ENCODE results near the gene DYTN. TPM values are rescaled to one million over a fixed set of nuclear protein-coding genes. Genes with fewer than 3 reads are reported as not detected.

Gene DYTN
- total RNA-seq, 1 donor from 2014 or later, result not detected

DNA sequence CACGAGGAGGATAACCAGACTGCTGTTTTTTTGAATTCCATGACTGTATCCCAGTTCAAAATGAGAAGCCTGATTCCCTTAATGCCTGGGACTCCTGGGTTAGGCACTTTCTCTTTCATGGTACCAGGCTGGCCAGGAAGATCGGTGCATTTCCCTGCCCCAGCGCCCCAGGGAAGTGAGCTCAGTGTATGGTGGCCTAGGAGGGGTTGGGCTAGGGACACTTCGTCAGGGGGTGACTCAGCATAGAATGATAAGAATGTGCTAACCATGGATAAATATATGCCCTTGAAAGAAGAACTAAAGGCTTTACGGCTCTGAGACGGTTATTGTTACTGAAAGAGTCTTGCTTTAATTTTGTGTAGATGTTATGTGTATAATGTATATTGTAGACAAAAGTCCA lies 103.4 kb downstream of the DYTN start:
- Histone ChIP-seq H3K9me3 (no peaks in the 10 kb centered on the region), H3K4me3 (no peak overlapping the region), H3K36me3 (no peaks in the 10 kb centered on the region), H3K4me1 (no peaks in the 10 kb centered on the region), H3K27ac (no peak overlapping the region), H3K27me3 (no peaks in the 10 kb centered on the region)
- intact Hi-C loops (cut with DNase I), result no loop called here
- DNase-seq (ENCODE audit: low spot score in 2 of 2), result no peak
- TF ChIP-seq, protein P1, sequence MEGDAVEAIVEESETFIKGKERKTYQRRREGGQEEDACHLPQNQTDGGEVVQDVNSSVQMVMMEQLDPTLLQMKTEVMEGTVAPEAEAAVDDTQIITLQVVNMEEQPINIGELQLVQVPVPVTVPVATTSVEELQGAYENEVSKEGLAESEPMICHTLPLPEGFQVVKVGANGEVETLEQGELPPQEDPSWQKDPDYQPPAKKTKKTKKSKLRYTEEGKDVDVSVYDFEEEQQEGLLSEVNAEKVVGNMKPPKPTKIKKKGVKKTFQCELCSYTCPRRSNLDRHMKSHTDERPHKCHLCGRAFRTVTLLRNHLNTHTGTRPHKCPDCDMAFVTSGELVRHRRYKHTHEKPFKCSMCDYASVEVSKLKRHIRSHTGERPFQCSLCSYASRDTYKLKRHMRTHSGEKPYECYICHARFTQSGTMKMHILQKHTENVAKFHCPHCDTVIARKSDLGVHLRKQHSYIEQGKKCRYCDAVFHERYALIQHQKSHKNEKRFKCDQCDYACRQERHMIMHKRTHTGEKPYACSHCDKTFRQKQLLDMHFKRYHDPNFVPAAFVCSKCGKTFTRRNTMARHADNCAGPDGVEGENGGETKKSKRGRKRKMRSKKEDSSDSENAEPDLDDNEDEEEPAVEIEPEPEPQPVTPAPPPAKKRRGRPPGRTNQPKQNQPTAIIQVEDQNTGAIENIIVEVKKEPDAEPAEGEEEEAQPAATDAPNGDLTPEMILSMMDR (IDR thresholded peaks at IDR 0.05), result no peak

DNA sequence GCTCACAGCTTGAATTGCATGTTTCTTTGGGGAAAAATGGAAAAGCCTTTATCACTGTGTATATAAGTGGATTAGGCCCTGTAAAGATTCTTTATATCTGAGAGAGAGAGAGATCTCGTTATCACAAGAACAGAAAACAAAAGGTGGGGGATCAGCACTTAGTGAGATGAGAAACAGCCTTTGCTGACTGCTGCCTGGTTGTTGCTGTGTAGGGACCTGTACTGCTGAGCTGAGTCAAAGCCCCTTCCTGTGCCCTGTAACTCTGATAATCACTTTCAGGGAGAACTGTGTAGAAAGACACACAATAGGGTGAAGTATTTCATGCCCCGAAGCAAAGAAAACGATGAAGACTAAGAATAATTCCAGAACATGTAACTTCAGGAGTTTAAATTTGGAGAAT lies 106.5 kb downstream of the DYTN start:
- H3K4me1 ChIP-seq, result no peaks in the 10 kb centered on the region
- no peak for DNase-seq (ENCODE audit: low spot score in 2 of 2)
- H3K4me3 ChIP-seq, result no peak overlapping the region
- no peak overlapping the region for H3K27ac ChIP-seq
- no peaks in the 10 kb centered on the region for H3K9me3 ChIP-seq
- TF ChIP-seq, protein P1 (IDR thresholded peaks at IDR 0.05), result no peak
- no peaks in the 10 kb centered on the region for H3K36me3 ChIP-seq
- no peaks in the 10 kb centered on the region for H3K27me3 ChIP-seq
- intact Hi-C loops (cut with DNase I), result no loop called here

DNA sequence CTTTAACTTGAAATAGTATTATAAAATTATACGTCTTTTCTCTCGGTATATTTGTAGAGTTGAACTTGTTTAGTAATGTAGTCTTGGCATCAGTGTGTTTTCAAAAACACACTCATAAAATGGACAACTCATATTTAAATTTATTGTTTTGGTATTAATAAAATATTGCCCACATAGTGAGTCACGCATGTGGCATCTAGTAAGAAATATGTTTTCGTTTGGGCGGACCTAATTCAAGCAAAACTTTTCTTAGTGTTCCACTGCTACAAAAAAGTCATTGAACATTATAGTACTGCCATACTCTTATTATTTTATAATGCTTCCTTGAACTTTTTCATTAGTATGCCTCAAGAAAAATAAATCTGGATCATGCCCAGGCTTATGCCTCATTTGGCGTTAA lies 107.0 kb downstream of the DYTN start:
- no peak for DNase-seq (ENCODE audit: low spot score in 2 of 2)
- TF ChIP-seq, protein P1 (IDR thresholded peaks at IDR 0.05), result no peak
- H3K36me3 ChIP-seq, result no peaks in the 10 kb centered on the region
- H3K27ac ChIP-seq, result no peak overlapping the region
- H3K4me1 ChIP-seq, result no peaks in the 10 kb centered on the region
- intact Hi-C loops (cut with DNase I), result no loop called here
- H3K9me3 ChIP-seq, result no peaks in the 10 kb centered on the region
- H3K27me3 ChIP-seq, result no peaks in the 10 kb centered on the region
- no peak overlapping the region for H3K4me3 ChIP-seq

DNA sequence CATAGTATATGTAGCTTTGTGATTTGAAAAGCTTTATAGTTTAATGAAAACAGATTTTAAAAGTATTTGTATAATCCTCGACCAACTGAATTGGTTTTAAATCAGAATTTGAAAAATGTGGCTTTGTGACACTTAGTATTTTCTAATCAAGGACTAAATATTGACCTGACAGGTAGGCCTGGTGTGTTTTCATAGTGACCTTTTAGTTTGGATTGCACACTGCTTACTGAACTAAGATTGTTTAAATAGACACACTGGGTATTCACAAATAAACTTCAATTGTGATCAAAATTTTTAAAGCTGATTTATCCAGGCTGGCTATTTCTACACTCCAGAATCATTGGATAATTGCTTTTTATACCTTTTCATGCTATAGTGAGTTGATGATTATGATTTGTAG lies 107.7 kb downstream of the DYTN start:
- no peaks in the 10 kb centered on the region for H3K4me1 ChIP-seq
- no peak overlapping the region for H3K4me3 ChIP-seq
- no peaks in the 10 kb centered on the region for H3K36me3 ChIP-seq
- H3K27ac ChIP-seq, result no peak overlapping the region
- intact Hi-C loops (cut with DNase I), result no loop called here
- no peaks in the 10 kb centered on the region for H3K9me3 ChIP-seq
- no peak for DNase-seq (ENCODE audit: low spot score in 2 of 2)
- TF ChIP-seq, protein P1 (IDR thresholded peaks at IDR 0.05), result no peak
- H3K27me3 ChIP-seq, result no peaks in the 10 kb centered on the region

DNA sequence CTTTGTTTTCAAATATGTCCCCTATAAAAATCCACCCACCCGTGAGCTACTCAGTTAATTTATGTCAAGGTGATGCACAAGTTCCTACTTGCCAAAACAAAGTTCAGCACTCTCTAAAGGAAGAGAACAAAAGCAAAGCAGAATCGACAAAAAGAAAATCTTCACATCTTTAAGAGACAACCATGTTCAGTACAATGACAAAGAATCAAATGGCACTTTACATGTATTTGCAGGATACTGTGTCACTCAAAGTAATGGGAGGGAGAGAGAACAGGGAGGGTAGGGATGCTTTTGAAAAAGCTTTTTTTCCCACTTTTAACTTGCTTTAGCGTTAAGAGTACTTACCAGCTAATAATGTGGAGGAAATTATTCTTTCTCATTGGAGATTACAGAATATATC lies 115.0 kb downstream of the DYTN start:
- H3K9me3 ChIP-seq, result no peaks in the 10 kb centered on the region
- DNase-seq (ENCODE audit: low spot score in 2 of 2), result no peak
- no peaks in the 10 kb centered on the region for H3K27me3 ChIP-seq
- no peak overlapping the region for H3K4me3 ChIP-seq
- no peaks in the 10 kb centered on the region for H3K4me1 ChIP-seq
- intact Hi-C loops (cut with DNase I), result no loop called here
- TF ChIP-seq, protein P1 (IDR thresholded peaks at IDR 0.05), result no peak
- H3K27ac ChIP-seq, result no peak overlapping the region
- H3K36me3 ChIP-seq, result no peaks in the 10 kb centered on the region

Other genes starting within 250 kb of the DYTN start
- gene FAM237A, start 75.9 kb downstream of the DYTN start, total RNA-seq, result not detected
- not detected for gene MDH1B, start 46.9 kb upstream of the DYTN start, total RNA-seq
- gene FASTKD2, start 47.2 kb upstream of the DYTN start, total RNA-seq, result 41.5 TPM
- not detected for gene CPO, start 221.1 kb upstream of the DYTN start, total RNA-seq

Measured in ascending aorta (tissue), 2 donors.